ENCODE results near the gene SERPINB6. TPM values are rescaled to one million over a fixed set of nuclear protein-coding genes. Genes with fewer than 3 reads are reported as not detected.

Gene SERPINB6
- total and polyA plus RNA-seq, 9 of the 15 experiments (the other 6 are each of a cell fraction or from before 2014, with no cell fraction given) = 86.6 to 211 (median 143) TPM

- TF ChIP-seq RCOR1 (IDR thresholded peaks at IDR 0.05; ENCODE audit: borderline replicate concordance in 1 of 2, low read depth in 2 of 2, low read length in 2 of 2) (no peak; a peak in 1 of 4 replicates), YBX1 (IDR thresholded peaks at IDR 0.05) (no peak), ZNF695 (CRISPR knock-in tag; IDR thresholded peaks at IDR 0.05) (no peak), HNRNPUL1 (IDR thresholded peaks at IDR 0.05; ENCODE audit: low read length) (no peak), ZNF551 (CRISPR knock-in tag; IDR thresholded peaks at IDR 0.05) (no peak), ZKSCAN1 (IDR thresholded peaks at IDR 0.05; ENCODE audit: low read depth, low read length) (no peak), VEZF1 (CRISPR knock-in tag; IDR thresholded peaks at IDR 0.05) (no peak), CREM (IDR thresholded peaks at IDR 0.05; ENCODE audit: low read depth) (0 out of 2 replicates have a peak, but pooled peaks have one; percentile 5), ZNF76 (CRISPR knock-in tag; IDR thresholded peaks at IDR 0.05; ENCODE audit: borderline replicate concordance) (no peak), PRMT5 (CRISPR knock-in tag; IDR thresholded peaks at IDR 0.05) (no peak), NR2C2 (CRISPR knock-in tag; IDR thresholded peaks at IDR 0.05) (no peak), NR2C2 (tag; IDR thresholded peaks at IDR 0.05) (peak; percentile 78), RBBP5 (IDR thresholded peaks at IDR 0.05; ENCODE audit: borderline replicate concordance, insufficient read depth, low read length, poor library complexity, severe bottlenecking) (no peak), ZNF655 (CRISPR knock-in tag; IDR thresholded peaks at IDR 0.05) (no peak), NBN (IDR thresholded peaks at IDR 0.05; ENCODE audit: low read depth) (0 out of 2 replicates have a peak, but pooled peaks have one; percentile 18), RUNX1 (IDR thresholded peaks at IDR 0.05; ENCODE audit: low read depth) (0 out of 2 replicates have a peak, but pooled peaks have one; percentile 37), RB1 (IDR thresholded peaks at IDR 0.05; ENCODE audit: low read depth) (peak; percentile 6; the same call in 1 of the 2 replicates), NUFIP1 (IDR thresholded peaks at IDR 0.05; ENCODE audit: partially characterized antibody) (no peak), ZNF512 (tag; IDR thresholded peaks at IDR 0.05) (no peak), HDAC6 (IDR thresholded peaks at IDR 0.05; ENCODE audit: low read depth, low read length) (no peak), ZNF740 (CRISPR knock-in tag; IDR thresholded peaks at IDR 0.05) (peak; percentile 65; the same call in 1 of the 2 replicates), ZNF740 (tag; IDR thresholded peaks at IDR 0.05) (no peak), ZBTB17 (CRISPR knock-in tag; IDR thresholded peaks at IDR 0.05) (0 out of 2 replicates have a peak, but pooled peaks have one; percentile 12), ZFPM2 (CRISPR knock-in tag; IDR thresholded peaks at IDR 0.05) (0 out of 2 replicates have a peak, but pooled peaks have one; percentile 29), ZNF764 (CRISPR knock-in tag; IDR thresholded peaks at IDR 0.05; ENCODE audit: low read depth) (no peak)
These were observed 27.7 kb upstream of the SERPINB6 start (continued) for GRCh38 chr6:2998998-2999617.

All from K562 (cell line).